Immature natural killer cell (primary cell): Measurements from ENCODE around the gene STXBP6. TPM values are rescaled to one million over a fixed set of nuclear protein-coding genes. Genes with fewer than 3 reads are reported as not detected.
"Not testable (repeated sequence)": the region's sequence is repeated elsewhere in the genome, so short reads cannot be mapped to it uniquely, and the experiment has no call there.

Source experiments
- DNase-seq, 3 donors: peaks; one replicate each; pipeline ENCODE4 v3.0.0; 2022; ENCODE audit warnings: mixed read lengths in 1 of 3
- H3K27ac Mint-ChIP-seq, 6 donors: one replicate each; pipeline ENCODE4 v1.8.0; 2020; ENCODE audit warnings: mixed read lengths in 6 of 6, mild to moderate bottlenecking in 5 of 6, inconsistent platforms in 4 of 6, moderate library complexity in 3 of 6
- H3K27me3 Mint-ChIP-seq, 3 donors: one replicate each; pipeline ENCODE4 v1.8.0; 2020 to 2021; ENCODE audit warnings: low read depth in 3 of 3, mild to moderate bottlenecking in 3 of 3, mixed read lengths in 3 of 3, moderate library complexity in 3 of 3, inconsistent platforms in 1 of 3
- H3K36me3 Mint-ChIP-seq, 3 donors: one replicate each; pipeline ENCODE4 v1.8.0; 2020; ENCODE audit warnings: mixed read lengths in 3 of 3, inconsistent platforms in 2 of 3, mild to moderate bottlenecking in 2 of 3
- H3K4me1 Mint-ChIP-seq, 2 donors: one replicate each; pipeline ENCODE4 v1.8.0; 2020; ENCODE audit warnings: inconsistent platforms in 2 of 2, mild to moderate bottlenecking in 2 of 2, mixed read lengths in 2 of 2, moderate library complexity in 1 of 2
- H3K4me3 Mint-ChIP-seq, 5 donors: one replicate each; pipeline ENCODE4 v1.8.0; 2020; ENCODE audit warnings: mild to moderate bottlenecking in 5 of 5, mixed read lengths in 5 of 5, inconsistent platforms in 3 of 5, moderate library complexity in 3 of 5
- H3K9me3 Mint-ChIP-seq, 6 donors: one replicate each; pipeline ENCODE4 v1.8.0; 2020; ENCODE audit warnings: mild to moderate bottlenecking in 6 of 6, mixed read lengths in 6 of 6, inconsistent platforms in 4 of 6, moderate library complexity in 3 of 6
- polyA plus RNA-seq, 3 donors: library from polyadenylated mRNA; unstranded; fragments of 300-500 nt; fragmentation: Illumina TruSeq; gene quantifications; one replicate each; pipeline ENCODE4 v1.2.3, GENCODE V29; 2021

Gene STXBP6
- polyA plus RNA-seq, 3 donors from 2014 or later, result not detected

- no peaks in the 10 kb centered on the region for H3K4me1 Mint-ChIP-seq
- peaks cover 0 to 9% (median 4%) of the 10 kb centered on the region in 3 donors for H3K27me3 Mint-ChIP-seq
- no peak overlapping the region for H3K27ac Mint-ChIP-seq
- no peak for DNase-seq
- no peaks in the 10 kb centered on the region for H3K36me3 Mint-ChIP-seq
- no peak overlapping the region for H3K4me3 Mint-ChIP-seq
- no peaks in the 10 kb centered on the region for H3K9me3 Mint-ChIP-seq
These were observed 70.2 kb downstream of the STXBP6 start for GRCh38 chr14:24979725-24980239.

- Mint-ChIP-seq H3K4me3 (no peak overlapping the region), H3K9me3 (no peaks in the 10 kb centered on the region), H3K4me1 (no peaks in the 10 kb centered on the region), H3K27me3 (peaks cover 0 to 6% (median 4%) of the 10 kb centered on the region in 3 donors), H3K36me3 (no peaks in the 10 kb centered on the region), H3K27ac (no peak overlapping the region)
- no peak for DNase-seq
These were observed 70.9 kb downstream of the STXBP6 start for GRCh38 chr14:24978862-24979724.

- Mint-ChIP-seq H3K27me3 (peaks cover 0 to 3% (median 1%) of the 10 kb centered on the region in 3 donors), H3K27ac (no peak overlapping the region), H3K9me3 (no peaks in the 10 kb centered on the region), H3K36me3 (no peaks in the 10 kb centered on the region), H3K4me3 (no peak overlapping the region), H3K4me1 (no peaks in the 10 kb centered on the region)
- DNase-seq, result no peak
These were observed 73.3 kb downstream of the STXBP6 start for GRCh38 chr14:24976602-24977001.

- Mint-ChIP-seq H3K36me3 (no peaks in the 10 kb centered on the region), H3K9me3 (no peaks in the 10 kb centered on the region), H3K4me3 (no peak overlapping the region), H3K4me1 (no peaks in the 10 kb centered on the region), H3K27me3 (peaks cover 0 to 3% (median 1%) of the 10 kb centered on the region in 3 donors), H3K27ac (no peak overlapping the region)
- no peak for DNase-seq
These were observed 74.6 kb downstream of the STXBP6 start for GRCh38 chr14:24975393-24975792.

GRCh38 chr14:24974591-24975374 is 75.2 kb downstream of the STXBP6 start:
- Mint-ChIP-seq H3K36me3 (no peaks in the 10 kb centered on the region), H3K27ac (no peak overlapping the region), H3K9me3 (no peaks in the 10 kb centered on the region), H3K27me3 (peaks cover 0 to 3% (median 1%) of the 10 kb centered on the region in 3 donors), H3K4me1 (no peaks in the 10 kb centered on the region), H3K4me3 (no peak overlapping the region)
- no peak for DNase-seq

- DNase-seq, result no peak
- Mint-ChIP-seq H3K4me1 (no peaks in the 10 kb centered on the region), H3K27me3 (peaks cover 0 to 3% (median 1%) of the 10 kb centered on the region in 3 donors), H3K9me3 (no peaks in the 10 kb centered on the region), H3K27ac (no peak overlapping the region), H3K4me3 (no peak overlapping the region), H3K36me3 (no peaks in the 10 kb centered on the region)
These were observed 77.1 kb downstream of the STXBP6 start for GRCh38 chr14:24972844-24973243.

- Mint-ChIP-seq H3K27ac (no peak overlapping the region), H3K4me3 (no peak overlapping the region), H3K4me1 (no peaks in the 10 kb centered on the region), H3K27me3 (peaks cover 0 to 2% (median 0%) of the 10 kb centered on the region in 3 donors), H3K36me3 (no peaks in the 10 kb centered on the region), H3K9me3 (no peaks in the 10 kb centered on the region)
- no peak for DNase-seq
These were observed 78.7 kb downstream of the STXBP6 start for GRCh38 chr14:24971255-24971654.

GRCh38 chr14:24966579-24966964 is 83.4 kb downstream of the STXBP6 start:
- Mint-ChIP-seq H3K4me1 (no peaks in the 10 kb centered on the region), H3K36me3 (no peaks in the 10 kb centered on the region), H3K27me3 (peaks cover 0 to 6% (median 2%) of the 10 kb centered on the region in 3 donors), H3K27ac (no peak overlapping the region), H3K9me3 (no peaks in the 10 kb centered on the region), H3K4me3 (no peak overlapping the region)
- no peak for DNase-seq

- Mint-ChIP-seq H3K27ac (no peak overlapping the region), H3K36me3 (no peaks in the 10 kb centered on the region)
These were observed 83.9 kb downstream of the STXBP6 start for GRCh38 chr14:24965934-24966578.

GRCh38 chr14:24965578-24965933 is 84.4 kb downstream of the STXBP6 start:
- H3K9me3 Mint-ChIP-seq, result no peaks in the 10 kb centered on the region
- H3K27ac Mint-ChIP-seq, result no peak overlapping the region
- H3K27me3 Mint-ChIP-seq, result peaks cover 0 to 6% (median 2%) of the 10 kb centered on the region in 3 donors
- H3K36me3 Mint-ChIP-seq, result no peaks in the 10 kb centered on the region
- no peaks in the 10 kb centered on the region for H3K4me1 Mint-ChIP-seq
- no peak overlapping the region for H3K4me3 Mint-ChIP-seq
- no peak for DNase-seq

More at GRCh38 chr14:24965934-24966578, 83.9 kb downstream of the STXBP6 start:
- Mint-ChIP-seq H3K9me3 (no peaks in the 10 kb centered on the region), H3K4me3 (no peak overlapping the region), H3K4me1 (no peaks in the 10 kb centered on the region), H3K27me3 (peaks cover 0 to 6% (median 2%) of the 10 kb centered on the region in 3 donors)
- no peak for DNase-seq

- no peak overlapping the region for H3K27ac Mint-ChIP-seq
- no peaks in the 10 kb centered on the region for H3K4me1 Mint-ChIP-seq
- H3K4me3 Mint-ChIP-seq, result no peak overlapping the region
- H3K9me3 Mint-ChIP-seq, result no peaks in the 10 kb centered on the region
- DNase-seq, result no peak
- peaks cover 0 to 6% (median 2%) of the 10 kb centered on the region in 3 donors for H3K27me3 Mint-ChIP-seq
- no peaks in the 10 kb centered on the region for H3K36me3 Mint-ChIP-seq
These were observed 85.4 kb downstream of the STXBP6 start for GRCh38 chr14:24964591-24964990.

- no peak overlapping the region for H3K4me3 Mint-ChIP-seq
- no peaks in the 10 kb centered on the region for H3K9me3 Mint-ChIP-seq
- H3K36me3 Mint-ChIP-seq, result no peaks in the 10 kb centered on the region
- no peaks in the 10 kb centered on the region for H3K4me1 Mint-ChIP-seq
- H3K27me3 Mint-ChIP-seq, result peaks cover 0 to 6% (median 2%) of the 10 kb centered on the region in 3 donors
- no peak overlapping the region for H3K27ac Mint-ChIP-seq
- DNase-seq, result no peak
These were observed 85.9 kb downstream of the STXBP6 start for GRCh38 chr14:24964048-24964447.

- H3K36me3 Mint-ChIP-seq, H3K9me3 Mint-ChIP-seq, H3K4me1 Mint-ChIP-seq, H3K27me3 Mint-ChIP-seq, H3K4me3 Mint-ChIP-seq, DNase-seq, H3K27ac Mint-ChIP-seq: not testable (repeated sequence)
These were observed 87.8 kb downstream of the STXBP6 start for GRCh38 chr14:24962118-24962517.

- DNase-seq, result no peak
- Mint-ChIP-seq H3K9me3 (peaks cover 0 to 3% (median 0%) of the 10 kb centered on the region in 6 donors), H3K4me3 (no peak overlapping the region), H3K36me3 (no peaks in the 10 kb centered on the region), H3K4me1 (no peaks in the 10 kb centered on the region), H3K27ac (no peak overlapping the region), H3K27me3 (peaks cover 0 to 5% (median 2%) of the 10 kb centered on the region in 3 donors)
These were observed 89.1 kb downstream of the STXBP6 start for GRCh38 chr14:24960816-24961215.
